ENCODE data around the gene LKAAEAR1. TPM values are rescaled to one million over a fixed set of nuclear protein-coding genes. Genes with fewer than 3 reads are reported as not detected.

Gene LKAAEAR1
- total and polyA plus RNA-seq, 2 of the 13 experiments (the other 11 are each of a cell fraction or from before 2014, with no cell fraction given) = not detected

DNA sequence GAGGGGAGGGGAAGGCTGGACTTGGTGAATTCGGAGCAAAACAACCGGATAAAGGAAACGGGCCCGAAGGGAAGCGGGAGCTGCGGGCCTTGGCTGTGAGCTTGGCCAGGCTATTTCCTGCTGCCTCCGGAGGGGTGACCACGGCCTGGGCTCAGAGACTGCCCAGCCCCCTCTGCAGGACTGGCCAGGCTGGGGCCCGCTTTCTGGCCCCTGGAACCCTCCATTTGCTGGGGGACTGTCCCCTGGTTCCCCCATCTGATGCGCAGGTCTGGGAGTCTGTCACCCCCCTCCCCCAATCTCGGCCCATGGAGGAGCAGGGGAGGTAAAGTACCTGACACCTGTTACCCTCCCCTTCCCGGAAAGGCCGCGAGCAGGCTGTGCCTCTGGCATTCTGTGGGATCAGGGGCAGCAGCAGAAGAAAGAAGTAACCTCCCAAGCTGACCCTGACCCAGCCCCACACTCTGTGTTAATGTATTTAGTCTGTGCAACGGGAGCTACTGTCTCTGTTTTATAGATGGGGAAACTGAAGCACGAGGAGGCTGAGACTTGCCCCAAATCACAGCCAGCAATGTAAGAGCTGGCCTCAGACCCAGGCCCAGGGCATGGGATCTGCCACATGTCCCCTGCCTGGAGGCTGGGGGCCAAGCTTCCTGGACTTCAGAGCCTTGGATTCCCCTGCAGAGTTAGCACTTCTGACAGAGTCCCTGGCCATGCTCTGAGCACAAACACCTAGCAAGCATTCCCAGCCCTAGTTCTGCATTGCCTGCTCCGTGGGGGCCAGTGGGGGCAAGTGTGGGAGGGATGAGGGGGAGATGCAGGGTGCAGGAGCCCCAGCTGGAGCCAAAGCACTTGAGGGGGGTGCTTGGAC, 44.7 kb downstream of the LKAAEAR1 start (continued):
- TF ChIP-seq PHF20 (CRISPR knock-in tag; IDR thresholded peaks at IDR 0.05) = no peak
- no peak for TF ChIP-seq ZNF138 (CRISPR knock-in tag; IDR thresholded peaks at IDR 0.05; ENCODE audit: low read depth)
- no peak for TF ChIP-seq E2F5 (CRISPR knock-in tag; conservative IDR thresholded peaks at IDR 0.05)
- peak; percentile 86 for TF ChIP-seq ZBTB33 (CRISPR knock-in tag; IDR thresholded peaks at IDR 0.05)
- TF ChIP-seq ZNF547 (CRISPR knock-in tag; IDR thresholded peaks at IDR 0.05) = peak; percentile 54; the same call in 1 of the 2 replicates
- no peak for TF ChIP-seq MTF1 (CRISPR knock-in tag; IDR thresholded peaks at IDR 0.05)
- peak in 1 of 2 experiments; percentile 2; a peak in 1 of 4 replicates for TF ChIP-seq HMGXB4 (CRISPR knock-in tag; IDR thresholded peaks at IDR 0.05; ENCODE audit: borderline replicate concordance in 1 of 2, low read depth in 1 of 2)
- TF ChIP-seq ZNF253 (CRISPR knock-in tag; IDR thresholded peaks at IDR 0.05; ENCODE audit: borderline replicate concordance) = no peak
- TF ChIP-seq ZMAT3 (CRISPR knock-in tag; conservative IDR thresholded peaks at IDR 0.05) = 0 out of 2 replicates have a peak, but pooled peaks have one; percentile 19
- TF ChIP-seq, protein P1, sequence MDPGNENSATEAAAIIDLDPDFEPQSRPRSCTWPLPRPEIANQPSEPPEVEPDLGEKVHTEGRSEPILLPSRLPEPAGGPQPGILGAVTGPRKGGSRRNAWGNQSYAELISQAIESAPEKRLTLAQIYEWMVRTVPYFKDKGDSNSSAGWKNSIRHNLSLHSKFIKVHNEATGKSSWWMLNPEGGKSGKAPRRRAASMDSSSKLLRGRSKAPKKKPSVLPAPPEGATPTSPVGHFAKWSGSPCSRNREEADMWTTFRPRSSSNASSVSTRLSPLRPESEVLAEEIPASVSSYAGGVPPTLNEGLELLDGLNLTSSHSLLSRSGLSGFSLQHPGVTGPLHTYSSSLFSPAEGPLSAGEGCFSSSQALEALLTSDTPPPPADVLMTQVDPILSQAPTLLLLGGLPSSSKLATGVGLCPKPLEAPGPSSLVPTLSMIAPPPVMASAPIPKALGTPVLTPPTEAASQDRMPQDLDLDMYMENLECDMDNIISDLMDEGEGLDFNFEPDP (CRISPR knock-in tag; conservative IDR thresholded peaks at IDR 0.05) = 0 out of 2 replicates have a peak, but pooled peaks have one; percentile 19
- no peak for TF ChIP-seq SNAI1 (CRISPR knock-in tag; IDR thresholded peaks at IDR 0.05; ENCODE audit: borderline replicate concordance)
- TF ChIP-seq, protein P2, sequence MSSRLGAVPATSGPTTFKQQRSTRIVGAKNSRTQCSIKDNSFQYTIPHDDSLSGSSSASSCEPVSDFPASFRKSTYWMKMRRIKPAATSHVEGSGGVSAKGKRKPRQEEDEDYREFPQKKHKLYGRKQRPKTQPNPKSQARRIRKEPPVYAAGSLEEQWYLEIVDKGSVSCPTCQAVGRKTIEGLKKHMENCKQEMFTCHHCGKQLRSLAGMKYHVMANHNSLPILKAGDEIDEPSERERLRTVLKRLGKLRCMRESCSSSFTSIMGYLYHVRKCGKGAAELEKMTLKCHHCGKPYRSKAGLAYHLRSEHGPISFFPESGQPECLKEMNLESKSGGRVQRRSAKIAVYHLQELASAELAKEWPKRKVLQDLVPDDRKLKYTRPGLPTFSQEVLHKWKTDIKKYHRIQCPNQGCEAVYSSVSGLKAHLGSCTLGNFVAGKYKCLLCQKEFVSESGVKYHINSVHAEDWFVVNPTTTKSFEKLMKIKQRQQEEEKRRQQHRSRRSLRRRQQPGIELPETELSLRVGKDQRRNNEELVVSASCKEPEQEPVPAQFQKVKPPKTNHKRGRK (CRISPR knock-in tag; IDR thresholded peaks at IDR 0.05) = no peak
- TF ChIP-seq, protein P3, sequence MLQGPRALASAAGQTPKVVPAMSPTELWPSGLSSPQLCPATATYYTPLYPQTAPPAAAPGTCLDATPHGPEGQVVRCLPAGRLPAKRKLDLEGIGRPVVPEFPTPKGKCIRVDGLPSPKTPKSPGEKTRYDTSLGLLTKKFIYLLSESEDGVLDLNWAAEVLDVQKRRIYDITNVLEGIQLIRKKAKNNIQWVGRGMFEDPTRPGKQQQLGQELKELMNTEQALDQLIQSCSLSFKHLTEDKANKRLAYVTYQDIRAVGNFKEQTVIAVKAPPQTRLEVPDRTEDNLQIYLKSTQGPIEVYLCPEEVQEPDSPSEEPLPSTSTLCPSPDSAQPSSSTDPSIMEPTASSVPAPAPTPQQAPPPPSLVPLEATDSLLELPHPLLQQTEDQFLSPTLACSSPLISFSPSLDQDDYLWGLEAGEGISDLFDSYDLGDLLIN (CRISPR knock-in tag; IDR thresholded peaks at IDR 0.05; ENCODE audit: borderline replicate concordance) = no peak
- TF ChIP-seq REL (CRISPR knock-in tag; conservative IDR thresholded peaks at IDR 0.05) = no peak

Data from HepG2 (cell line).